ENCODE results near the gene RRAS2.
"Not testable (repeated sequence)": the region's sequence is repeated elsewhere in the genome, so short reads cannot be mapped to it uniquely, and the experiment has no call there.

The RRAS2 gene

GRCh38 chr11:14300661-14301304 is 58.2 kb downstream of the RRAS2 start:
- peak; percentile 15 for DNase-seq

GRCh38 chr11:14299921-14300320 is 59.1 kb downstream of the RRAS2 start:
- DNase-seq, result no peak

- DNase-seq, result no peak
These were observed 68.6 kb downstream of the RRAS2 start for GRCh38 chr11:14290422-14290821.

GRCh38 chr11:14288189-14288935 is 70.6 kb downstream of the RRAS2 start:
- no peak for DNase-seq

GRCh38 chr11:14278869-14279268 is 80.1 kb downstream of the RRAS2 start:
- DNase-seq, result not testable (repeated sequence)

- no peak for DNase-seq
These were observed 83.9 kb downstream of the RRAS2 start for GRCh38 chr11:14275076-14275475.

- DNase-seq, result no peak
These were observed 85.1 kb downstream of the RRAS2 start for GRCh38 chr11:14273895-14274294.

GRCh38 chr11:14270690-14271542 is 88.1 kb downstream of the RRAS2 start:
- DNase-seq, result no peak

GRCh38 chr11:14269692-14270573 is 89.0 kb downstream of the RRAS2 start:
- DNase-seq, result no peak

GRCh38 chr11:14267861-14268635 is 90.9 kb downstream of the RRAS2 start:
- DNase-seq, result no peak

GRCh38 chr11:14266622-14267021 is 92.4 kb downstream of the RRAS2 start:
- DNase-seq, result no peak

- no peak for DNase-seq
These were observed 94.0 kb downstream of the RRAS2 start for GRCh38 chr11:14264966-14265365.

GRCh38 chr11:14262271-14262846 is 96.6 kb downstream of the RRAS2 start:
- DNase-seq, result no peak

GRCh38 chr11:14261066-14261465 is 97.9 kb downstream of the RRAS2 start:
- no peak for DNase-seq

GRCh38 chr11:14259878-14260277 is 99.1 kb downstream of the RRAS2 start:
- DNase-seq, result no peak

GRCh38 chr11:14259186-14259784 is 99.7 kb downstream of the RRAS2 start:
- DNase-seq, result no peak

GRCh38 chr11:14258221-14258935 is 100.6 kb downstream of the RRAS2 start:
- no peak for DNase-seq

GRCh38 chr11:14255238-14255534 is 103.8 kb downstream of the RRAS2 start:
- no peak for DNase-seq

- DNase-seq, result no peak
These were observed 104.3 kb downstream of the RRAS2 start for GRCh38 chr11:14254533-14255237.

- DNase-seq, result no peak
These were observed 105.1 kb downstream of the RRAS2 start for GRCh38 chr11:14253840-14254239.

All from NCI-H1092 treated with DMSO at 0.1 percent for 48 hours (cell line).